ENCODE results near the gene PRPF6.

DNA sequence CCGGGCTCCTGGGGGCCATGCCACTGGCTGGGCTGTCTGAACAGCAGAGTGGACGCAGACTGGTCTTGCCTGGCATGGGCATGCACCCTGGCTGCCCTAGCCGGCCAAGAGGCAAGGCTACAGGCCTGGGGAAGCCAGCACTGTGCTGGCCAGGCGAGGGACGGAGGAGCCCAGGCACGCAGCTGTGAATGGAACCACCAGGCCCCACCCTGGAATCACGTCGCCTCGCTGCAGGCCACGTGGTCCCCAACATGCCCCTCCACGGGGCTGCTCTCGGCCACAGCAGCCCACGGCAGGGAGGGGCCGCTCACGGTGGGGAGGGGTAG, 28.8 kb upstream of the PRPF6 start:
- TF ChIP-seq, protein P1, sequence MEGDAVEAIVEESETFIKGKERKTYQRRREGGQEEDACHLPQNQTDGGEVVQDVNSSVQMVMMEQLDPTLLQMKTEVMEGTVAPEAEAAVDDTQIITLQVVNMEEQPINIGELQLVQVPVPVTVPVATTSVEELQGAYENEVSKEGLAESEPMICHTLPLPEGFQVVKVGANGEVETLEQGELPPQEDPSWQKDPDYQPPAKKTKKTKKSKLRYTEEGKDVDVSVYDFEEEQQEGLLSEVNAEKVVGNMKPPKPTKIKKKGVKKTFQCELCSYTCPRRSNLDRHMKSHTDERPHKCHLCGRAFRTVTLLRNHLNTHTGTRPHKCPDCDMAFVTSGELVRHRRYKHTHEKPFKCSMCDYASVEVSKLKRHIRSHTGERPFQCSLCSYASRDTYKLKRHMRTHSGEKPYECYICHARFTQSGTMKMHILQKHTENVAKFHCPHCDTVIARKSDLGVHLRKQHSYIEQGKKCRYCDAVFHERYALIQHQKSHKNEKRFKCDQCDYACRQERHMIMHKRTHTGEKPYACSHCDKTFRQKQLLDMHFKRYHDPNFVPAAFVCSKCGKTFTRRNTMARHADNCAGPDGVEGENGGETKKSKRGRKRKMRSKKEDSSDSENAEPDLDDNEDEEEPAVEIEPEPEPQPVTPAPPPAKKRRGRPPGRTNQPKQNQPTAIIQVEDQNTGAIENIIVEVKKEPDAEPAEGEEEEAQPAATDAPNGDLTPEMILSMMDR (conservative IDR thresholded peaks at IDR 0.05; ENCODE audit: low read length): no peak
- TF ChIP-seq EZH2phosphoT487 (IDR thresholded peaks at IDR 0.05; ENCODE audit: borderline replicate concordance, low read depth, low read length): no peak
